Astrocyte (in vitro differentiated cells and primary cell): ENCODE measurements around the gene TSLP. TPM values are rescaled to one million over a fixed set of nuclear protein-coding genes. Genes with fewer than 3 reads are reported as not detected.

ENCODE experiments used
- DNase-seq: peaks from one replicate; pipeline ENCODE4 v3.0.0-alpha.2; 2010; ENCODE audit warnings: low read depth
- FAIRE-seq: peaks from 2 replicates; lab custom pipeline; 2011; peaks lifted over from hg19 to GRCh38; lab: Jason Lieb, UNC
- H2AFZ ChIP-seq: 2 replicates; pipeline ENCODE4 v1.6.0; 2012; ENCODE audit warnings: low read depth, low read length, inconsistent platforms
- H3K27ac ChIP-seq: 2 replicates; pipeline ENCODE4 v1.5.1; 2011; ENCODE audit warnings: low read depth, low read length, inconsistent platforms
- H3K27me3 ChIP-seq: 2 replicates; pipeline ENCODE4 v1.6.0; 2011; ENCODE audit warnings: low read length, inconsistent platforms; ENCODE audit not compliant: insufficient read depth
- H3K36me3 ChIP-seq: 2 replicates; pipeline ENCODE4 v1.5.1; 2011; ENCODE audit warnings: low read length, inconsistent platforms; ENCODE audit not compliant: insufficient read depth
- H3K4me1 ChIP-seq: 2 replicates; pipeline ENCODE4 v1.5.1; 2011; ENCODE audit warnings: low read length, inconsistent platforms; ENCODE audit not compliant: insufficient read depth
- H3K4me2 ChIP-seq: 2 replicates; pipeline ENCODE4 v1.6.0; 2012; ENCODE audit warnings: low read length, inconsistent platforms
- H3K4me3 ChIP-seq: 2 replicates; pipeline ENCODE4 v1.5.1; 2011; ENCODE audit warnings: low read depth, mild to moderate bottlenecking, low read length, inconsistent platforms; ENCODE audit not compliant: insufficient read depth
- H3K79me2 ChIP-seq: 2 replicates; pipeline ENCODE4 v1.6.0; 2012; ENCODE audit warnings: mild to moderate bottlenecking, low read length, inconsistent platforms; ENCODE audit not compliant: insufficient read depth
- H3K9ac ChIP-seq: 2 replicates; pipeline ENCODE4 v1.6.0; 2012; ENCODE audit warnings: mild to moderate bottlenecking, low read length, inconsistent platforms
- H3K9me3 ChIP-seq: 2 replicates; pipeline ENCODE4 v1.5.1; 2012; ENCODE audit warnings: low read depth, mild to moderate bottlenecking, low read length, inconsistent platforms; ENCODE audit not compliant: insufficient read depth
- H4K20me1 ChIP-seq: 2 replicates; pipeline ENCODE4 v1.6.0; 2012; ENCODE audit warnings: low read length, inconsistent platforms; ENCODE audit not compliant: insufficient read depth
- H3K27ac Mint-ChIP-seq: one replicate; pipeline ENCODE4 v1.8.0; 2021; ENCODE audit warnings: mild to moderate bottlenecking, mixed read lengths; ENCODE audit not compliant: unreplicated experiment
- H3K27me3 Mint-ChIP-seq: one replicate; pipeline ENCODE4 v1.8.0; 2021; ENCODE audit warnings: low read depth, mixed read lengths; ENCODE audit not compliant: unreplicated experiment
- H3K36me3 Mint-ChIP-seq: one replicate; pipeline ENCODE4 v1.8.0; 2021; ENCODE audit warnings: low read depth, mixed read lengths; ENCODE audit not compliant: unreplicated experiment
- H3K4me1 Mint-ChIP-seq: one replicate; pipeline ENCODE4 v1.8.0; 2021; ENCODE audit warnings: low read depth, mixed read lengths; ENCODE audit not compliant: unreplicated experiment
- H3K4me3 Mint-ChIP-seq: one replicate; pipeline ENCODE4 v1.8.0; 2021; ENCODE audit warnings: mild to moderate bottlenecking, moderate library complexity, mixed read lengths; ENCODE audit not compliant: unreplicated experiment
- H3K9me3 Mint-ChIP-seq: one replicate; pipeline ENCODE4 v1.8.0; 2021; ENCODE audit warnings: mild to moderate bottlenecking, mixed read lengths; ENCODE audit not compliant: unreplicated experiment
- CTCF ChIP-seq: IDR thresholded peaks from 2 replicates; pipeline ENCODE4 v1.5.1; 2011; ENCODE audit warnings: low read depth, mild to moderate bottlenecking, inconsistent platforms, low read length, moderate library complexity; ENCODE audit not compliant: insufficient read depth
- EZH2 ChIP-seq: IDR thresholded peaks from 2 replicates; pipeline ENCODE4 v1.6.1; 2012; ENCODE audit warnings: mild to moderate bottlenecking, low read length, inconsistent platforms; ENCODE audit not compliant: insufficient read depth
- total RNA-seq: library from RNA; stranded (reverse); gene quantifications from 2 replicates; pipeline ENCODE4 v1.2.1, GENCODE V29; 2021

The TSLP gene
- total RNA-seq, 1 donor from 2014 or later = 0.14 TPM

DNA sequence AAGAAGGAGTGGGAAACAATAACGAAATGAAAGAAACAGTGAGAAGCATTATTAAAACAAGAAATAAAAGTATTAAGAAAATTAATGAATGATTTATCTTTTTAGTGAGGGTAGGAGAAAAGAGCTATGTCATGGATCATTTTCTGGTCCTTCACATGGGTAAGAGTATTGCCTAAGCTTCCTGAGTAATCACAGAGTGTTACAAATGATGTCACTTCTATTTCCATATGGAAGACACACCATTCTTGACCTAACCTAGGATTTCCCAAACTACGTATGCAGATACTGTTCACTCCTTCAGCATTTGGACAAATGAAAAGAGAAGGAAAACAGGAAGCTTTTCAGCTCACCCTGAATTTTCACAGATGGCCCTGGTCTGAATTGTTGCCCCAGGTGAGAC lies 3.3 kb upstream of the TSLP start:
- peaks cover 53% of the 10 kb centered on the region for H3K27me3 Mint-ChIP-seq
- Histone ChIP-seq H3K79me2 (no peaks in the 10 kb centered on the region), H2AFZ (no peak overlapping the region), H3K4me1 (peaks cover 24% of the 10 kb centered on the region), H3K9me3 (no peaks in the 10 kb centered on the region), H3K36me3 (no peaks in the 10 kb centered on the region), H4K20me1 (no peaks in the 10 kb centered on the region), H3K9ac (no peak overlapping the region), H3K4me2 (no peak overlapping the region), H3K4me3 (no peak overlapping the region), H3K27me3 (no peaks in the 10 kb centered on the region), H3K27ac (no peak overlapping the region)
- FAIRE-seq (no peak), DNase-seq (no peak)
- H3K4me3 Mint-ChIP-seq = no peak overlapping the region
- H3K36me3 Mint-ChIP-seq = no peaks in the 10 kb centered on the region
- H3K4me1 Mint-ChIP-seq = no peaks in the 10 kb centered on the region
- no peak for TF ChIP-seq CTCF
- no peak for TF ChIP-seq EZH2
- H3K9me3 Mint-ChIP-seq = no peaks in the 10 kb centered on the region
- no peak overlapping the region for H3K27ac Mint-ChIP-seq

DNA sequence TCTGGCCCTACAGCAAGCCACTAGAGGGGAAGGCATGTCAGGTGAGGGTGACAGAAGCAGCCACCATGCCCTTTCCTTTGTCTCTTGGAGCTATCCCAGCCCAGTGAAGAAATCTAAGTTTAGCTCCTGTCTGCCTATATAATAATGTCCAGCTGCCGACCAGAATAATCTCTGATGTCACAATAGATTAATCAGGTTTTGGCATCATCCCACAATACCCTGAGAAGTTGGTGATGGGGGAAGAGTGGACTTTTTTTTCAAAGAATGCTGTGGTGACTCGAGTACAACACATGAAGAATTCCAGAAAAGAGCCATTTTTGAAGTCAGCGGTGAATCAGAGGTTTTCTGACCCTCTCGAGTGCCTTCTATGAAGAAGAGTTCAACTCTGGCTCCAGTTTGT lies 1.7 kb upstream of the TSLP start:
- Histone ChIP-seq H3K9ac (peak overlapping the region; percentile 70), H3K27me3 (no peaks in the 10 kb centered on the region), H3K27ac (peak overlapping the region; percentile 32), H3K79me2 (peaks cover 2% of the 10 kb centered on the region), H3K4me2 (peak overlapping the region; percentile 86), H3K36me3 (no peaks in the 10 kb centered on the region), H3K4me1 (peaks cover 29% of the 10 kb centered on the region), H3K4me3 (no peak overlapping the region), H2AFZ (peak overlapping the region; percentile 35), H4K20me1 (no peaks in the 10 kb centered on the region), H3K9me3 (no peaks in the 10 kb centered on the region)
- peaks cover 62% of the 10 kb centered on the region for H3K27me3 Mint-ChIP-seq
- DNase-seq = peak; percentile 67
- FAIRE-seq = no peak
- H3K9me3 Mint-ChIP-seq = no peaks in the 10 kb centered on the region
- H3K27ac Mint-ChIP-seq = no peak overlapping the region
- no peaks in the 10 kb centered on the region for H3K4me1 Mint-ChIP-seq
- H3K4me3 Mint-ChIP-seq = peak overlapping the region; percentile 76
- TF ChIP-seq EZH2 = no peak
- TF ChIP-seq CTCF = no peak
- no peaks in the 10 kb centered on the region for H3K36me3 Mint-ChIP-seq

DNA sequence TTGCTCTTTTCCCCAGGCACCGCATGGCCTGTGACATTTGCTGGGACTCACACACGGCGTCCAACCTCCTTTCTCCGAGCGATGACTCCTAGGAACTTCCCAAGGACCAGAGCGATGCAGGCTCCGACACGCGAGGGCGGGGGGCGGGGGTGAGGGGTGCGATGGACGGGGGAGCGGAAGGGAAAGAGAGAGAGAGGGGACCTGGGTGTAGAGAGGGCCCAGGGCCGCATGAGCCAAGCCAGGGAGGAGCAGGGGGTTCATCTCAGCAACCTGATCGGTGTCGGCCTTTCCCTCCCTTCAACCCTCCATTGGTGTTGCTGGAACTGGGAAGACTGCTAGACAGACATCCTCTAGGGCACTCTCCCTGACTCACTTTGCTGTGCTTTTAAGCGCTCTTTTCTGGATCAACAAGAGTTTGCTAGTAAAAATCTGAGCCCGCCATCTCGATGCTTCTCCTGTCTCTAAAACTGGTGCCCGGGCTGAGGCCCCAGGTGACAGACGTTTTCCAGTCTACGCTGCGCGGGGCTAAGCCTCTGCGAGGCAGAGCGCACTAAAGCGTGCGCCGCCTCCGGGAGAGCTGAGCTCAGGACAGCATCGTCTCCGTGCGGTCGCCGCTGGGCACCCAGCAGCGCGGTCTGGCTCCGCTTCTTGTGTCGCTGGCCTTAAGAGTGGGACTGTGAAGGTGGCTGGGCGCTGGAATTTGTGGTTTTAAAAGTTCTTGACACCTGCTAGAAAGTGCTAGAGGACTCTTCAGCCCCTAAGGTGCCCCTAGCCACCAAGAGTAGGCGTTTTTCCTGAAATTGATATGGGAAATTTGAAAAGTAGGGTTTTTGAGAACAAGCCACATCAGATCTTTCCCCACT lies 1.0 kb upstream of the TSLP start:
- H3K79me2 ChIP-seq = peaks cover 3% of the 10 kb centered on the region
- H2AFZ ChIP-seq = peak overlapping the region; percentile 82
- TF ChIP-seq CTCF = no peak
- no peak for TF ChIP-seq EZH2
- Mint-ChIP-seq H3K27me3 (peaks cover 66% of the 10 kb centered on the region), H3K4me1 (no peaks in the 10 kb centered on the region), H3K36me3 (no peaks in the 10 kb centered on the region), H3K9me3 (no peaks in the 10 kb centered on the region), H3K27ac (no peak overlapping the region), H3K4me3 (peak overlapping the region; percentile 76)
- no peaks in the 10 kb centered on the region for H3K27me3 ChIP-seq
- H4K20me1 ChIP-seq = no peaks in the 10 kb centered on the region
- DNase-seq = peak; percentile 24
- H3K9ac ChIP-seq = peak overlapping the region; percentile 70
- no peak for FAIRE-seq
- peak overlapping the region; percentile 86 for H3K4me2 ChIP-seq
- no peaks in the 10 kb centered on the region for H3K9me3 ChIP-seq
- H3K4me1 ChIP-seq = peaks cover 29% of the 10 kb centered on the region
- H3K36me3 ChIP-seq = no peaks in the 10 kb centered on the region
- peak overlapping the region; percentile 41 for H3K4me3 ChIP-seq
- no peak overlapping the region for H3K27ac ChIP-seq
